Common myeloid progenitor, CD34-positive (primary cell): ENCODE results near the gene TRPM1.
A peak's percentile ranks its signal among the peaks of the same experiment; 100 is the strongest.

Source experiments
- CTCF ChIA-PET: fragments of 350-600 bp; sonication (Branson Sonifier 250); formaldehyde crosslinking; loops from one replicate; lab custom pipeline; 2021; ENCODE audit warnings: antibody characterized with exemption; lab: Charles Lee
- POLR2A ChIA-PET: fragments of 350-600 bp; sonication (Branson Sonifier 250); formaldehyde crosslinking; loops from one replicate; lab custom pipeline; 2021; ENCODE audit warnings: antibody characterized with exemption; lab: Charles Lee
- DNase-seq, 3 donors: peaks; one replicate each; pipeline versions ENCODE4 v3.0.0 to v3.0.0-alpha.2; 2013
- H3K27ac ChIP-seq, 2 experiments: 1 replicate in 1 of 2; 2 replicates in 1 of 2; pipeline ENCODE4 v1.7.0; 2013; ENCODE audit warnings: inconsistent platforms in 2 of 2, low read length in 2 of 2, mild to moderate bottlenecking in 2 of 2, low read depth in 1 of 2, moderate library complexity in 1 of 2; ENCODE audit not compliant: severe bottlenecking in 2 of 2, insufficient read depth in 1 of 2, poor library complexity in 1 of 2
- H3K27me3 ChIP-seq, 5 experiments: replicated peaks in 2 of 5; 1 replicate in 3 of 5; 2 replicates in 2 of 5; pipeline versions ENCODE4 v1.6.1 to v1.7.0; 2013; ENCODE audit warnings: low read length in 4 of 5, mild to moderate bottlenecking in 2 of 5, moderate library complexity in 2 of 5, inconsistent platforms in 1 of 5; ENCODE audit not compliant: insufficient read depth in 5 of 5, control insufficient read depth in 4 of 5
- H3K36me3 ChIP-seq, 4 experiments: 1 replicate in 2 of 4; 2 replicates in 2 of 4; pipeline versions ENCODE4 v1.6.1 to v1.7.0; 2013; ENCODE audit warnings: low read length in 3 of 4, control low read depth in 1 of 4, mild to moderate bottlenecking in 1 of 4; ENCODE audit not compliant: control insufficient read depth in 4 of 4, insufficient read depth in 4 of 4
- H3K4me1 ChIP-seq, 4 experiments: 1 replicate in 3 of 4; 2 replicates in 1 of 4; pipeline versions ENCODE4 v1.6.1 to v1.7.1; 2013; ENCODE audit warnings: low read length in 3 of 4, mild to moderate bottlenecking in 3 of 4, control low read depth in 1 of 4, inconsistent platforms in 1 of 4, moderate library complexity in 1 of 4; ENCODE audit not compliant: control insufficient read depth in 4 of 4, insufficient read depth in 4 of 4; ENCODE audit errors: control extremely low read depth in 1 of 4
- H3K4me3 ChIP-seq, 7 experiments: 1 replicate in 4 of 7; 2 replicates in 3 of 7; pipeline versions ENCODE4 v1.5.1 to v1.7.0; 2013; ENCODE audit warnings: mild to moderate bottlenecking in 7 of 7, low read length in 6 of 7, moderate library complexity in 6 of 7, inconsistent platforms in 2 of 7, low read depth in 2 of 7, control low read depth in 1 of 7; ENCODE audit not compliant: insufficient read depth in 4 of 7, control insufficient read depth in 1 of 7; ENCODE audit errors: extremely low read depth in 1 of 7
- H3K9me3 ChIP-seq, 5 experiments: 1 replicate in 4 of 5; 2 replicates in 1 of 5; pipeline versions ENCODE4 v1.6.1 to v1.7.1; 2013; ENCODE audit warnings: low read length in 4 of 5, mild to moderate bottlenecking in 2 of 5, inconsistent platforms in 1 of 5, low read depth in 1 of 5, moderate library complexity in 1 of 5; ENCODE audit not compliant: control insufficient read depth in 4 of 5, insufficient read depth in 2 of 5; ENCODE audit errors: control extremely low read depth in 1 of 5
- WGBS: methylation state at CpG from one replicate; pipeline ENCODE4 v1.1.5; 2013; ENCODE audit not compliant: insufficient coverage; 5-methylcytosine and 5-hydroxymethylcytosine counted together

TRPM1 gene

DNA sequence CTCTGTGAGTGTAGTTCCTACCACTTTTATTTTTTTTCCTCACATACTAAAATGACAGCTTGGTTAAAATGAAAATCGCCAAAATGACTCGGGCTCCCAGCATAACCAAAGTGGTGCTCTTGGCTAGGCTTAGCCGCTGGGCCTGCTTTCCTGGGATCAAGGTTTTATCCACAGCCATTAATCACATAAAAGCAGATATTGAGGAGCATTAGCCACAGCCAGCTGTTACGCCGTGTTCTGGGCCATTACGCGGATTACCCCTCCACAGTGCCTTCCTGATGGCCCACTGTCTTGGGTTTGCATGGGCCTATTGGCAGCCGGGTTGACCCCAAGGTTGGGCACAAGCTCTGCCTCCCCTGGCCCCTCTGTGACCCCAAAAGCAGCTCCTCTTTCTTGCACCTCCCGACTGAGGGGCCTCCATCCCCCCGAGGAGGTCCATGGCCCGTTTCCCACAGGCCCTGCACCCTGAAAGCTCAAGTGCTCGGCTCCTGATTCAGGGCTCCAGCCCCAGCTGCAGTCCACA, 30.4 kb upstream of the TRPM1 start:
- Histone ChIP-seq H3K36me3 (no peaks in the 10 kb centered on the region), H3K27ac (no peak overlapping the region), H3K27me3 (peaks cover 0 to 10% (median 0%) of the 10 kb centered on the region in 5 experiments), H3K4me3 (no peak overlapping the region), H3K9me3 (peaks cover 0 to 5% (median 3%) of the 10 kb centered on the region in 5 experiments), H3K4me1 (peaks cover 0 to 4% (median 0%) of the 10 kb centered on the region in 4 experiments)
- 95% methylated on average over 10 of the region's 12 CpGs for WGBS
- ChIA-PET POLR2A (no interaction called here), CTCF (no interaction called here)
- no peak for DNase-seq

DNA sequence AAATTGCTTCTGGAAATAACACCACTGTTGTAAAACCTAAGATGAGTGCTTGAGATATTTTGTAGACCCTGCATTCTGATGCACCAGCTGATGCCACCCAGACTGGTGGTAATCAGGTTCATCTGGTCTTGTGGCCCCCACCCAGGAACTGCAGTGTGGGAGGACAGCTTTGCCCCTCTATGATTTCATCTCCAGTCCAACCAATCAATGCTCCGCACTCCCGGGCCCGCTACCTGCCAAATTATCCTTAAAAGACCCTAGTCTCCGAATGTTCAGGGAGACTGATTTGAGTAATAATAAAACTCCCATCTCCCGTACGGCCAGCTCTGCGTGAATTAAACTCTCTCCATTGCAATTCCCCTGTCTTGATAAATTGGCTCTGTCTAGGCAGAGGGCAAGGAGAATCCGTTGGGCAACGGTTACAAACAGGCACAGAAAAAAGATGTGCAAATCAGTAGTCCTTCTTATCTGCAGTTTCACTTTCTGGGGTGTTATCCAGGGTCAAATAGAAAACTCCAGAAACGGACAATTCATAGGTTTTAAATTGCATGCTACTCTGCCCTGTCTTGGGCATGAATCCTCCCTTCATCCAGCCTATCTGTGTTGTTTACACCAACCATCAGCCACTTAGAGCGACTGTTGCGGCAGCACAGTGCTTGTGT, 29.2 kb upstream of the TRPM1 start:
- H3K4me3 ChIP-seq: no peak overlapping the region
- H3K27me3 ChIP-seq: peaks cover 0 to 10% (median 0%) of the 10 kb centered on the region in 5 experiments
- no peak overlapping the region for H3K27ac ChIP-seq
- H3K9me3 ChIP-seq: peaks cover 0 to 4% (median 3%) of the 10 kb centered on the region in 5 experiments
- ChIA-PET CTCF (interaction anchor here (1.8 to 2.7 kb wide), 2 partner anchors 13 to 22 kb away, joined by 8 to 9 read pairs; no protein-coding TSS in a partner anchor), POLR2A (no interaction called here)
- no peak for DNase-seq
- no peaks in the 10 kb centered on the region for H3K36me3 ChIP-seq
- peaks cover 0 to 4% (median 0%) of the 10 kb centered on the region in 4 experiments for H3K4me1 ChIP-seq
- 91% methylated on average over 10 of the region's 12 CpGs for WGBS

DNA sequence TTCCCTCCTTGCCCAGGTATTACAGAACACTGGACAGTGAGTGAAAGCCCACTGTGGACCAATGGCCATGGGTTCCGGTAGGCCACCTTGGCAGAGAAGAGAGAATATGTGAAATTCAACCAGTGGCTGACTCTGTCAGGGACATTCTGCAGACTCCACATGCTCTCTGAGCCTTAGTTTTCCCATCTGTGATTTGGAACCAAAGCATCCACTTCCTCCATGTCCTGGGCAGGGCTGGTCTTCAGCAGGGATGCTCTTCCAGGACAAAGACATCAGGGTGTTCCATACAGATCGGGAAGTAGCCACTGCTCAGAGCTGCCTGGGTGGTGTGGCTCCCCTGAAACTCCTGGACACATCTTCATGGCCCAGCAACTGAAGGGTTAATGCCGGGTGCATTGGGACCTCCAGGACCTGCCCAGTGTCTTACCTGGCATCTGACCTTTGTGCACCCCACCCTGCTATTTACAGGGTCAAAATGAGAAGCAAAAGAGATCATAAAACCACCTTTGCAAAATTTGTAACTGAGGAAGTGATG, 28.3 kb upstream of the TRPM1 start:
- H3K4me1 ChIP-seq: peaks cover 0 to 4% (median 0%) of the 10 kb centered on the region in 4 experiments

DNA sequence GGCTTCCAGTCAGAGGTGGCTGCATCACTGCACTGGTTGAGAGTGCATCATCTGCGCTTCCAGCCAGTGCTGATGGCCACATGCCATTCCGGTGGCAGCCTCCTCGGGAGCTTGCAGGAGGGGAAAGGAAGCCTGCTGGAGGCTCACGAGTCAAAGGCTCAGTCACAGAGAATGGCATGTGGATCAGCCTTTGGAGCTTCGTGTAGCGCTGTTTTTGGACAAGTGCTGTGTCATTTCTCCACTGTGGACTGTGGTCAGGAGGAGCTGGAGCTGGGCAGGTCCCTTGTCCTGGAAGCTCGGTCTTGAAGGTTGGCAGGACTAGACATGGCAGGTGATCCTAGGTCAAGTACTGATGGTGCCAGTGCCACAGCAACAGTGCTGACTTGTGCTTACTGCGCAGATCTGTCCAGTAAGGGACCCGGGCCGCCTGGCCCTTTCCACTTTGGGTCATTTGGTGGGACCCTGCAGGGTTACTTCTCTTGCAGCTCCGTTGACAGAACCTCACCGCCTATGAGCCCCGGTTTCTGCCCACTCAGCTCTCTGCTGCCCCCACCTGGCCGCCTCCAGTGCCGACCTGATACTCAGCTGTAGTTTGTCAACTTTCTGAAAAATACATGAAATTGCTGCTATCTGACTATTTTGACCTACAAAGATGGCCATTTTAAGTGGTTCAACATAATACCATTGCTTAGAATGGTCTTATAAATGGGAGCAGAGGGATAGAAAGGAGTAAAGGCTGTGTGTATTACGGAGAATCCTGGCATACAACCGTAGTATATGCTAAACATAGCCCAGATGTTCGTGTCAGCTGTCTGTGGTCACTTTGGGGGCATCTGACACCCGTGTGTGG, 27.6 kb upstream of the TRPM1 start:
- H3K4me3 ChIP-seq: no peak overlapping the region
- H3K27me3 ChIP-seq: peaks cover 0 to 10% (median 0%) of the 10 kb centered on the region in 5 experiments
- no peak overlapping the region for H3K27ac ChIP-seq
- 42% methylated on average over 18 of the region's 19 CpGs for WGBS
- peaks cover 0 to 4% (median 0%) of the 10 kb centered on the region in 4 experiments for H3K4me1 ChIP-seq
- DNase-seq: peak; percentile 58 to 80 (median 75)
- CTCF ChIA-PET: interaction anchor here (0.6 to 2.7 kb wide), 30 partner anchors 9 to 402 kb away, joined by 3 to 12 read pairs (median 4); partner anchors contain the start of gene MTMR10
- no peaks in the 10 kb centered on the region for H3K36me3 ChIP-seq
- POLR2A ChIA-PET: interaction anchor here (1.1 to 1.7 kb wide), 2 partner anchors 14 to 138 kb away, joined by 3 to 5 read pairs; partner anchors contain the start of gene MTMR10
- peaks cover 0 to 3% (median 2%) of the 10 kb centered on the region in 5 experiments for H3K9me3 ChIP-seq

More for the DNA sequence above, 28.3 kb upstream of the TRPM1 start:
- Histone ChIP-seq H3K4me3 (no peak overlapping the region), H3K36me3 (no peaks in the 10 kb centered on the region), H3K27ac (no peak overlapping the region), H3K9me3 (peaks cover 0 to 4% (median 3%) of the 10 kb centered on the region in 5 experiments), H3K27me3 (peaks cover 0 to 10% (median 0%) of the 10 kb centered on the region in 5 experiments)
- 76% methylated on average over 3 of the region's 3 CpGs for WGBS
- ChIA-PET CTCF (interaction anchor here (0.8 to 2.7 kb wide), 16 partner anchors 8 to 359 kb away, joined by 3 to 12 read pairs (median 5); partner anchors contain the start of gene MTMR10), POLR2A (interaction anchor here (1.1 to 1.7 kb wide), 2 partner anchors 14 to 138 kb away, joined by 3 to 5 read pairs; partner anchors contain the start of gene MTMR10)
- DNase-seq: no peak

DNA sequence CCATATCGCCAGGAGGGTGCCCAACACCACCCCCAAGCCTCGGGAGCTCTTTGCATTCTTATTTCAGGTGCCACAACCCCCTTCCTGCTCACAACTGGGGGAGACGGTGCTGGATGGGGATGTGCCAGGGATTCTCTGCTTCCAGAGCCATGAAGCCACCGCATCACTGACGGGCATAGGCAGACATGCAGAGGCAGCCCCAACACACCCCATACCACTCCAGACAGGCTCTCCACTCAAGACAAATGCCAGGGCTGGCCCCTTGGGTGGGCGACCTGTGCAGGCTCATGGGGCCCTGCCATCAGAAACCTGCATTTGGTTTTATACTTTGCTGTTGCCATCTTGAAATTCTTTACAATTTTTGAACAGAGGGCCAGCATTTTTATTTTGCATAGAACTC, 27.0 kb upstream of the TRPM1 start:
- ChIA-PET CTCF (interaction anchor here (0.6 to 2.7 kb wide), 24 partner anchors 10 to 402 kb away, joined by 3 to 12 read pairs (median 4); no protein-coding TSS in a partner anchor), POLR2A (interaction anchor here (1.1 to 1.7 kb wide), 2 partner anchors 15 to 137 kb away, joined by 3 to 5 read pairs; partner anchors contain the start of gene MTMR10)
- no peak for DNase-seq
- Histone ChIP-seq H3K4me3 (no peak overlapping the region), H3K27ac (no peak overlapping the region), H3K27me3 (peaks cover 0 to 10% (median 0%) of the 10 kb centered on the region in 5 experiments), H3K4me1 (peaks cover 0 to 4% (median 0%) of the 10 kb centered on the region in 4 experiments), H3K36me3 (no peaks in the 10 kb centered on the region), H3K9me3 (no peaks in the 10 kb centered on the region)
- WGBS: 97% methylated on average over 5 of the region's 6 CpGs

DNA sequence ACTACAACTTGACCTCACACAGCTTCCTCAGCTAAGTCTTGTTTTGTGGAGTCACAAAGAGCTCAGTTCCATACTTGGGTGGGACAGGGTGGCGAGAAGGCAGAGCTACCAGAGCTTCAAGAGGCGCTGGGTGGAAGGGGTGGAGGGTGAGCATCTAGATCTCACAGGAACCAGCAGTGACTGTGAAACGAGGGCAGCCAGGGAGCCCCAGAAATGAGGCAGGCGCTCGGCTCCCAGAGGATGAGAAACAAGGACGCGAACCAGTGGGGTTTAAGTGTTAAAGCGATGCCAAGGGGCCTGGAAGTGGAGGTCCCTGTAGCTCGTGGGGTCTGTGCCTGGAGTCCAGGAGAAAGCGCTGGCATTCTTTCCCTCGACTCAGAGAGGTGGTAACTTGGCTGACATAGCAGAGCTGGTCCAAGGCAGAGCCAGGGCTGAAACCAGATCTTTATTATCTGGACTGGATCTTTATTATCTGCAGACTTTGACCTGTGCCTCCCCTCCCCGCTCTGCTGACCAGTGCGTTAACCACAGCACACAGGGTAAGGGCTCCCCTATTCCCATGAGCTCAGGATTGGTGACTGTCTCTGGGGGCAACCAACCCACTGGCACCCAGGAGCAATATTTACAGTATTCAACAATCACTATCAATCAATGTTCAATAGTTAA, 26.2 kb upstream of the TRPM1 start:
- ChIA-PET POLR2A (interaction anchor here (1.7 kb wide), 1 partner anchor 136 kb away, joined by 5 read pairs; the partner anchor contains the start of gene MTMR10), CTCF (interaction anchor here (0.8 to 2.2 kb wide), 14 partner anchors 12 to 401 kb away, joined by 3 to 7 read pairs (median 3); no protein-coding TSS in a partner anchor)
- H3K27me3 ChIP-seq: peaks cover 0 to 10% (median 0%) of the 10 kb centered on the region in 5 experiments
- no peak overlapping the region for H3K27ac ChIP-seq
- DNase-seq: no peak
- H3K36me3 ChIP-seq: no peaks in the 10 kb centered on the region
- H3K4me3 ChIP-seq: no peak overlapping the region
- peaks cover 0 to 2% (median 0%) of the 10 kb centered on the region in 5 experiments for H3K9me3 ChIP-seq
- H3K4me1 ChIP-seq: peaks cover 0 to 4% (median 0%) of the 10 kb centered on the region in 4 experiments
- 96% methylated on average over 13 of the region's 13 CpGs for WGBS
